Panc1 (cell line): ENCODE data around the gene TMA7. TPM values are rescaled to one million over a fixed set of nuclear protein-coding genes. Genes with fewer than 3 reads are reported as not detected.

Experiments used
- ATAC-seq: fragments of 200-7000 bp; cut with Tn5 transposase; 2 replicates; pipeline ENCODE4 v1.9.1; 2020; ENCODE audit warnings: mild to moderate bottlenecking, moderate library complexity
- BruUV-seq: library from RNA; stranded (reverse); fragments of 400-500 nt; replicated peaks from 2 replicates; lab custom pipeline; 2021; lab: Mats Ljungman, UMichigan
- CTCF ChIA-PET: fragments of 300-600 bp; sonication (Branson Sonifier 250); formaldehyde crosslinking; loops from one replicate; lab custom pipeline; 2022; ENCODE audit warnings: antibody characterized with exemption; lab: Charles Lee
- POLR2A ChIA-PET: fragments of 300-600 bp; sonication (Branson Sonifier 250); formaldehyde crosslinking; loops from one replicate; lab custom pipeline; 2022; ENCODE audit warnings: antibody characterized with exemption; lab: Charles Lee
- DNase-seq: peaks from one replicate; pipeline ENCODE4 v3.0.0-alpha.2; 2010; ENCODE audit warnings: low read depth, low spot score
- H3K27ac ChIP-seq: 2 replicates; pipeline ENCODE4 v1.5.1; 2011; ENCODE audit warnings: mild to moderate bottlenecking, low read length, inconsistent platforms
- H3K27me3 ChIP-seq: fragments of 200-500 bp; sonication (Bioruptor generic); 2 replicates; pipeline ENCODE4 v1.6.0; 2014; ENCODE audit warnings: low read length, inconsistent platforms; ENCODE audit not compliant: control insufficient read depth, insufficient read depth
- H3K36me3 ChIP-seq: fragments of 200-500 bp; sonication (Bioruptor generic); 2 replicates; pipeline ENCODE4 v1.5.1; 2014; ENCODE audit warnings: inconsistent platforms, mild to moderate bottlenecking, low read length, moderate library complexity; ENCODE audit not compliant: control insufficient read depth, insufficient read depth
- H3K4me1 ChIP-seq: 2 replicates; pipeline ENCODE4 v1.5.1; 2011; ENCODE audit warnings: inconsistent platforms, mild to moderate bottlenecking, low read length, moderate library complexity; ENCODE audit not compliant: control insufficient read depth, insufficient read depth
- H3K4me3 ChIP-seq, 2 experiments: 2 replicates each; pipeline ENCODE4 v1.5.1; 2011 to 2012; ENCODE audit warnings: low read depth in 2 of 2, low read length in 2 of 2, mild to moderate bottlenecking in 2 of 2, inconsistent platforms in 1 of 2, moderate library complexity in 1 of 2
- H3K9me3 ChIP-seq: fragments of 200-500 bp; sonication (Bioruptor generic); 2 replicates; pipeline ENCODE4 v1.5.1; 2014; ENCODE audit warnings: low read depth, mild to moderate bottlenecking, inconsistent platforms, low read length, moderate library complexity; ENCODE audit not compliant: control insufficient read depth, insufficient read depth
- POLR2AphosphoS5 ChIP-seq: IDR thresholded peaks from 2 replicates; pipeline ENCODE4 v1.6.1; 2012; ENCODE audit warnings: mild to moderate bottlenecking, low read depth, low read length, moderate library complexity
- SIN3A ChIP-seq: IDR thresholded peaks from 2 replicates; pipeline ENCODE4 v1.6.1; 2012; ENCODE audit warnings: low read depth, mild to moderate bottlenecking, low read length, moderate library complexity, borderline replicate concordance; ENCODE audit not compliant: insufficient read depth
- TCF7L2 ChIP-seq: IDR thresholded peaks from 2 replicates; pipeline ENCODE4 v1.6.1; 2011; ENCODE audit warnings: mild to moderate bottlenecking, low read depth, low read length, inconsistent platforms
- in situ Hi-C: cut with HindIII; loops from 2 replicates; pipeline ENCODE4 v1.10.0; 2016; ENCODE audit warnings: low sequenced_read_pairs, low pct_unique_long_range_greater_than_20kb
- intact Hi-C: fragments of 100-400 bp; cut with micrococcal nuclease; formaldehyde crosslinking; loops from one replicate; pipeline ENCODE4 v1.10.0; 2022; ENCODE audit not compliant: unreplicated experiment
- total RNA-seq: library from RNA; stranded (reverse); gene quantifications from one replicate; pipeline ENCODE4 v1.2.1, GENCODE V29; 2021; ENCODE audit not compliant: unreplicated experiment
- TF ChIP-seq, protein P1 (sequence below), 2 experiments: IDR thresholded peaks; 2 replicates each; pipeline ENCODE4 v1.6.1; 2011 to 2012; ENCODE audit warnings: low read depth in 2 of 2, control low read depth in 1 of 2, low read length in 1 of 2, mild to moderate bottlenecking in 1 of 2, moderate library complexity in 1 of 2; ENCODE audit not compliant: insufficient read depth in 1 of 2
- TF ChIP-seq, protein P2 (sequence below): fragments of 450-650 bp; IDR thresholded peaks from 2 replicates; pipeline ENCODE4 v1.5.1; 2017; ENCODE audit warnings: mild to moderate bottlenecking

Gene TMA7
- total RNA-seq, 1 experiment from 2014 or later, result 175 TPM

DNA sequence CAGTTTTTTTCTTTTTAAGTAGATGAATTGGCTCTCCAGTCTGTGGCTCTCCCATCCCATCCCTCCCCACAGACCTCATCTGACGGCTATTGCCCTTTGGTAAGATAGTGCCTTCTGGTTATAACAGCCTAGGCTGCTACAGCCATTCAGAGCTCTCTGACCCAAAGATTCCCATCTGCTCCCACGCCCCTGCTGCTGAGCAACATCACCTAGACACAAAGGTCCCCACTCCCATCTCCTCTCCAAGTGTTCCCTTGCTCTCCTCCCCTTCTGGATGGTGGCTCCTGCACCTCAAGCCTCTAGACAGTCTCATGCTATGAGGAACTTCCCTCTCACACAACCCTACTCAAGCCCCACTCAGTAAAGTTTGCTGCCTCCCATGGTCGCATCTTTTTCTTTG is 44.3 kb upstream of the TMA7 start:
- H3K27ac ChIP-seq, result no peak overlapping the region
- intact Hi-C loops (no loop called here), in situ Hi-C loops (no loop called here)
- ATAC-seq (no peak), DNase-seq (no peak)
- H3K4me3 ChIP-seq, result no peak overlapping the region
- H3K36me3 ChIP-seq, result no peaks in the 10 kb centered on the region
- TF ChIP-seq, protein P1, sequence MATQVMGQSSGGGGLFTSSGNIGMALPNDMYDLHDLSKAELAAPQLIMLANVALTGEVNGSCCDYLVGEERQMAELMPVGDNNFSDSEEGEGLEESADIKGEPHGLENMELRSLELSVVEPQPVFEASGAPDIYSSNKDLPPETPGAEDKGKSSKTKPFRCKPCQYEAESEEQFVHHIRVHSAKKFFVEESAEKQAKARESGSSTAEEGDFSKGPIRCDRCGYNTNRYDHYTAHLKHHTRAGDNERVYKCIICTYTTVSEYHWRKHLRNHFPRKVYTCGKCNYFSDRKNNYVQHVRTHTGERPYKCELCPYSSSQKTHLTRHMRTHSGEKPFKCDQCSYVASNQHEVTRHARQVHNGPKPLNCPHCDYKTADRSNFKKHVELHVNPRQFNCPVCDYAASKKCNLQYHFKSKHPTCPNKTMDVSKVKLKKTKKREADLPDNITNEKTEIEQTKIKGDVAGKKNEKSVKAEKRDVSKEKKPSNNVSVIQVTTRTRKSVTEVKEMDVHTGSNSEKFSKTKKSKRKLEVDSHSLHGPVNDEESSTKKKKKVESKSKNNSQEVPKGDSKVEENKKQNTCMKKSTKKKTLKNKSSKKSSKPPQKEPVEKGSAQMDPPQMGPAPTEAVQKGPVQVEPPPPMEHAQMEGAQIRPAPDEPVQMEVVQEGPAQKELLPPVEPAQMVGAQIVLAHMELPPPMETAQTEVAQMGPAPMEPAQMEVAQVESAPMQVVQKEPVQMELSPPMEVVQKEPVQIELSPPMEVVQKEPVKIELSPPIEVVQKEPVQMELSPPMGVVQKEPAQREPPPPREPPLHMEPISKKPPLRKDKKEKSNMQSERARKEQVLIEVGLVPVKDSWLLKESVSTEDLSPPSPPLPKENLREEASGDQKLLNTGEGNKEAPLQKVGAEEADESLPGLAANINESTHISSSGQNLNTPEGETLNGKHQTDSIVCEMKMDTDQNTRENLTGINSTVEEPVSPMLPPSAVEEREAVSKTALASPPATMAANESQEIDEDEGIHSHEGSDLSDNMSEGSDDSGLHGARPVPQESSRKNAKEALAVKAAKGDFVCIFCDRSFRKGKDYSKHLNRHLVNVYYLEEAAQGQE (IDR thresholded peaks at IDR 0.05; ENCODE audit: insufficient read depth in 1 of 2, low read depth in 2 of 2, low read length in 1 of 2), result no peak
- TF ChIP-seq TCF7L2, result no peak
- TF ChIP-seq, protein P2, sequence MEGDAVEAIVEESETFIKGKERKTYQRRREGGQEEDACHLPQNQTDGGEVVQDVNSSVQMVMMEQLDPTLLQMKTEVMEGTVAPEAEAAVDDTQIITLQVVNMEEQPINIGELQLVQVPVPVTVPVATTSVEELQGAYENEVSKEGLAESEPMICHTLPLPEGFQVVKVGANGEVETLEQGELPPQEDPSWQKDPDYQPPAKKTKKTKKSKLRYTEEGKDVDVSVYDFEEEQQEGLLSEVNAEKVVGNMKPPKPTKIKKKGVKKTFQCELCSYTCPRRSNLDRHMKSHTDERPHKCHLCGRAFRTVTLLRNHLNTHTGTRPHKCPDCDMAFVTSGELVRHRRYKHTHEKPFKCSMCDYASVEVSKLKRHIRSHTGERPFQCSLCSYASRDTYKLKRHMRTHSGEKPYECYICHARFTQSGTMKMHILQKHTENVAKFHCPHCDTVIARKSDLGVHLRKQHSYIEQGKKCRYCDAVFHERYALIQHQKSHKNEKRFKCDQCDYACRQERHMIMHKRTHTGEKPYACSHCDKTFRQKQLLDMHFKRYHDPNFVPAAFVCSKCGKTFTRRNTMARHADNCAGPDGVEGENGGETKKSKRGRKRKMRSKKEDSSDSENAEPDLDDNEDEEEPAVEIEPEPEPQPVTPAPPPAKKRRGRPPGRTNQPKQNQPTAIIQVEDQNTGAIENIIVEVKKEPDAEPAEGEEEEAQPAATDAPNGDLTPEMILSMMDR, result no peak
- no peak for TF ChIP-seq SIN3A
- TF ChIP-seq POLR2AphosphoS5, result no peak
- POLR2A ChIA-PET, result interaction anchor here (0.7 kb wide), 1 partner anchor 169 kb away, joined by 8 read pairs; no protein-coding TSS in a partner anchor
- CTCF ChIA-PET, result no interaction called here
- H3K9me3 ChIP-seq, result no peaks in the 10 kb centered on the region
- BruUV-seq, result no TSS peak
- H3K27me3 ChIP-seq, result 0 out of 2 replicates have a peak, but pooled peaks cover 2% of the 10 kb centered on the region
- no peaks in the 10 kb centered on the region for H3K4me1 ChIP-seq

DNA sequence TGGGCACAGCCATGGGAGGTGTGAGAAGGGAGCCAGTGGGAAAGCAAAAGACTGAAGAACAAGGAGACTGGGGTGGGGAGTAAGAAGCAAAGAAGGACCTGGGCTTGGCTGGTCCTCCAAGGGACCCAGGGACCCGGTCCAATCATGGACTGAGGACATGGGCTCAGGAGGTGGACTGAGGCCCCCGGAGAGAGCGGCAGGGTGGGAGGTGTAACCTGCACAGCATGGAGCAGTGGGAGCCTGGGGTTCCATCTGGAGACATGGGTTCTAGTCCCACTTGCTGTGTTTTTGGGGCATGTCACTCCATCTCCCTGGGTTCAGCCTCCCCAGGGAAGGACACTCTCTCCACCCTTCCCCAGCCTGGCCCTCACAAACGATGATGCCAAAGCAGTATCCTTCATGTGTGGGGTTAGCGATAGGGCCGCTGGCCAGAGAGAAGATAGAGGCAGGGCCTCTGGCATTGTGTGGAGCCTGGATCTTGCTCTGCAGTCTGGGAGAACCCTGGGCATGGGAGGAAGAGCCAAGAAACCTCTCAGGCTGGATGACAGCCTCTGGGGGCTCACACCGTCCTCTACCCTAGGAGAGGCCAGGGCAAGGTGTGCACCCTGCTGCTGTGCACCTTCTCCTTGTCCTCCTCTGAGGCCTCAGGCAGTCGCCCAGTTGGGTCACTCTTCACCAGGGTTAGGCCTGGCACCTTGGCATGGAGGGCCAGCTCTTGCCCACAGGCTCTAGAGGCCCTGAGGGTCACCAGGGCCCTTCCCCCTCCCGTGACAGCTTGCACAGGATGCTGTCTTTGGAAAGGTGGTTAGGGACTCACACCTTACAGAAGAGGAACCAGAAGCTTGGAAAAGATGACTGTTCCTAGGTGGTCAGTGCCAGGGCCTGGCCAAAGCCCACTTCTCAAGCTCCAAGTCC is 42.0 kb upstream of the TMA7 start:
- no peak for ATAC-seq
- Histone ChIP-seq H3K36me3 (no peaks in the 10 kb centered on the region), H3K4me3 (no peak overlapping the region), H3K9me3 (no peaks in the 10 kb centered on the region), H3K27me3 (0 out of 2 replicates have a peak, but pooled peaks cover 2% of the 10 kb centered on the region), H3K4me1 (no peaks in the 10 kb centered on the region), H3K27ac (no peak overlapping the region)
- no peak for DNase-seq
- TF ChIP-seq POLR2AphosphoS5, result no peak
- TF ChIP-seq, protein P2, result no peak
- no peak for TF ChIP-seq SIN3A
- TF ChIP-seq, protein P1 (IDR thresholded peaks at IDR 0.05; ENCODE audit: insufficient read depth in 1 of 2, low read depth in 2 of 2, low read length in 1 of 2), result no peak
- no peak for TF ChIP-seq TCF7L2
- CTCF ChIA-PET, result no interaction called here
- no TSS peak for BruUV-seq
- in situ Hi-C loops (no loop called here), intact Hi-C loops (no loop called here)
- POLR2A ChIA-PET, result no interaction called here
